PC-3 (cell line): Measurements from ENCODE around the gene DBNDD1. TPM values are rescaled to one million over a fixed set of nuclear protein-coding genes. Genes with fewer than 3 reads are reported as not detected.

Source experiments
- ATAC-seq: fragments of 200-7000 bp; cut with Tn5 transposase; 2 replicates; pipeline ENCODE4 v1.9.1; 2020; ENCODE audit warnings: mild to moderate bottlenecking, moderate library complexity
- BruUV-seq: library from RNA; stranded (reverse); fragments of 400-500 nt; replicated peaks from 2 replicates; lab custom pipeline; 2021; lab: Mats Ljungman, UMichigan
- CTCF ChIA-PET: fragments of 300-600 bp; sonication (Branson Sonifier 250); formaldehyde crosslinking; loops from one replicate; lab custom pipeline; 2022; ENCODE audit warnings: antibody characterized with exemption; lab: Charles Lee
- POLR2A ChIA-PET: fragments of 300-600 bp; sonication (Branson Sonifier 250); formaldehyde crosslinking; loops from one replicate; lab custom pipeline; 2022; ENCODE audit warnings: antibody characterized with exemption; ENCODE audit not compliant: unreplicated experiment; lab: Charles Lee
- DNase-seq: peaks from one replicate; pipeline ENCODE4 v3.0.0-alpha.2; 2015
- H2AFZ ChIP-seq: fragments of 300-600 bp; sonication (generic); 2 replicates; pipeline ENCODE4 v1.6.0; 2016; ENCODE audit warnings: antibody characterized with exemption, low read length
- H3F3A ChIP-seq: fragments of 300-600 bp; sonication (generic); one replicate; pipeline ENCODE4 v1.6.0; 2017; ENCODE audit warnings: antibody characterized with exemption, low read length, control low read depth, mild to moderate bottlenecking; ENCODE audit not compliant: unreplicated experiment
- H3K27ac ChIP-seq: fragments of 300-600 bp; sonication (generic); 2 replicates; pipeline ENCODE4 v1.5.1; 2016; ENCODE audit warnings: mild to moderate bottlenecking, low read length
- H3K27me3 ChIP-seq: fragments of 300-600 bp; sonication (generic); 2 replicates; pipeline ENCODE4 v1.6.1; 2016; ENCODE audit warnings: low read length, mixed read lengths
- H3K36me3 ChIP-seq: fragments of 300-600 bp; sonication (generic); 2 replicates; pipeline ENCODE4 v1.6.1; 2016; ENCODE audit warnings: low read depth, mixed run types, low read length, mixed read lengths
- H3K4me1 ChIP-seq: fragments of 300-600 bp; sonication (generic); 2 replicates; pipeline ENCODE4 v1.5.1; 2016; ENCODE audit warnings: low read length; ENCODE audit not compliant: insufficient read depth
- H3K4me2 ChIP-seq: fragments of 300-600 bp; sonication (generic); 2 replicates; pipeline ENCODE4 v1.6.0; 2016; ENCODE audit warnings: low read length
- H3K4me3 ChIP-seq: fragments of 300-600 bp; sonication (generic); 2 replicates; pipeline ENCODE4 v1.5.1; 2016; ENCODE audit warnings: mild to moderate bottlenecking, low read length, mixed read lengths
- H3K79me2 ChIP-seq: fragments of 300-600 bp; sonication (generic); 2 replicates; pipeline ENCODE4 v1.6.1; 2017; ENCODE audit warnings: low read length, mixed read lengths
- H3K9ac ChIP-seq: fragments of 300-600 bp; sonication (generic); 2 replicates; pipeline ENCODE4 v1.6.0; 2016; ENCODE audit warnings: mild to moderate bottlenecking, low read length
- H3K9me2 ChIP-seq: fragments of 300-600 bp; sonication (generic); replicated peaks from 2 replicates; pipeline ENCODE4 v1.6.1; 2016; ENCODE audit warnings: mixed run types, low read length, mixed read lengths
- H3K9me3 ChIP-seq: fragments of 300-600 bp; sonication (generic); 2 replicates; pipeline ENCODE4 v1.6.1; 2016; ENCODE audit warnings: low read length, mixed read lengths
- H4K20me1 ChIP-seq: fragments of 300-600 bp; sonication (generic); 2 replicates; pipeline ENCODE4 v1.6.1; 2016; ENCODE audit warnings: low read length, mixed read lengths
- CTCF ChIP-seq: fragments of 300-600 bp; sonication (generic); conservative IDR thresholded peaks from 2 replicates; pipeline ENCODE4 v1.5.1; 2017; ENCODE audit warnings: antibody characterized with exemption, low read depth, mild to moderate bottlenecking, low read length
- EZH2 ChIP-seq: fragments of 300-600 bp; sonication (generic); IDR thresholded peaks from one replicate; pipeline ENCODE4 v1.6.1; 2017; ENCODE audit warnings: antibody characterized with exemption, mild to moderate bottlenecking, low read length; ENCODE audit not compliant: unreplicated experiment
- EZH2phosphoT487 ChIP-seq: fragments of 300-600 bp; sonication (generic); IDR thresholded peaks from 2 replicates; pipeline ENCODE4 v1.6.1; 2018; ENCODE audit warnings: mild to moderate bottlenecking, antibody characterized with exemption, low read length, borderline replicate concordance
- intact Hi-C: fragments of 100-400 bp; cut with micrococcal nuclease; formaldehyde crosslinking; loops from 2 replicates; pipeline ENCODE4 v1.9.0; 2023
- total RNA-seq: library from RNA; depleted of rRNA; stranded (reverse); fragments of >200 nt; gene quantifications from 2 replicates; pipeline ENCODE4 v1.2.3, GENCODE V29; 2014

The DBNDD1 gene
- total RNA-seq, 1 experiment from 2014 or later, result 21.1 TPM

- Histone ChIP-seq H3K4me2 (no peak overlapping the region), H3K9me3 (no peaks in the 10 kb centered on the region), H2AFZ (no peak overlapping the region), H3K27ac (no peak overlapping the region), H3K4me1 (no peaks in the 10 kb centered on the region), H3K36me3 (no peaks in the 10 kb centered on the region), H3K79me2 (no peaks in the 10 kb centered on the region), H3K9me2 (no peaks in the 10 kb centered on the region), H3F3A (no peaks in the 10 kb centered on the region), H3K27me3 (no peaks in the 10 kb centered on the region), H3K4me3 (no peak overlapping the region), H4K20me1 (no peaks in the 10 kb centered on the region), H3K9ac (no peak overlapping the region)
- BruUV-seq, result no TSS peak
- POLR2A ChIA-PET, result interaction anchor here (0.6 kb wide), 1 partner anchor 36 kb away, joined by 3 read pairs; no protein-coding TSS in a partner anchor
- TF ChIP-seq EZH2phosphoT487, result no peak
- TF ChIP-seq EZH2, result no peak
- TF ChIP-seq CTCF, result no peak
- DNase-seq, result no peak
- CTCF ChIA-PET, result no interaction called here
- intact Hi-C loops, result no loop called here
- ATAC-seq, result no peak
Observed at GRCh38 chr16:89965447-89966225, 53.6 kb downstream of the DBNDD1 start.

- H3K27me3 ChIP-seq, result no peaks in the 10 kb centered on the region
- no peaks in the 10 kb centered on the region for H3K4me1 ChIP-seq
- H3K9ac ChIP-seq, result no peak overlapping the region
- H2AFZ ChIP-seq, result no peak overlapping the region
- no peak overlapping the region for H3K4me2 ChIP-seq
- ChIA-PET POLR2A (no interaction called here), CTCF (no interaction called here)
- H3K79me2 ChIP-seq, result no peaks in the 10 kb centered on the region
- no peaks in the 10 kb centered on the region for H3K9me3 ChIP-seq
- no peak overlapping the region for H3K4me3 ChIP-seq
- DNase-seq (no peak), ATAC-seq (no peak)
- intact Hi-C loops, result no loop called here
- no peaks in the 10 kb centered on the region for H3K36me3 ChIP-seq
- no peaks in the 10 kb centered on the region for H4K20me1 ChIP-seq
- H3K27ac ChIP-seq, result no peak overlapping the region
- no peaks in the 10 kb centered on the region for H3K9me2 ChIP-seq
- BruUV-seq, result no TSS peak
- no peaks in the 10 kb centered on the region for H3F3A ChIP-seq
- TF ChIP-seq EZH2, result no peak
- TF ChIP-seq EZH2phosphoT487, result no peak
- no peak for TF ChIP-seq CTCF
Observed at GRCh38 chr16:89964201-89964600, 55.1 kb downstream of the DBNDD1 start.
